ENCODE results near the gene FILIP1L.

FILIP1L gene

DNA sequence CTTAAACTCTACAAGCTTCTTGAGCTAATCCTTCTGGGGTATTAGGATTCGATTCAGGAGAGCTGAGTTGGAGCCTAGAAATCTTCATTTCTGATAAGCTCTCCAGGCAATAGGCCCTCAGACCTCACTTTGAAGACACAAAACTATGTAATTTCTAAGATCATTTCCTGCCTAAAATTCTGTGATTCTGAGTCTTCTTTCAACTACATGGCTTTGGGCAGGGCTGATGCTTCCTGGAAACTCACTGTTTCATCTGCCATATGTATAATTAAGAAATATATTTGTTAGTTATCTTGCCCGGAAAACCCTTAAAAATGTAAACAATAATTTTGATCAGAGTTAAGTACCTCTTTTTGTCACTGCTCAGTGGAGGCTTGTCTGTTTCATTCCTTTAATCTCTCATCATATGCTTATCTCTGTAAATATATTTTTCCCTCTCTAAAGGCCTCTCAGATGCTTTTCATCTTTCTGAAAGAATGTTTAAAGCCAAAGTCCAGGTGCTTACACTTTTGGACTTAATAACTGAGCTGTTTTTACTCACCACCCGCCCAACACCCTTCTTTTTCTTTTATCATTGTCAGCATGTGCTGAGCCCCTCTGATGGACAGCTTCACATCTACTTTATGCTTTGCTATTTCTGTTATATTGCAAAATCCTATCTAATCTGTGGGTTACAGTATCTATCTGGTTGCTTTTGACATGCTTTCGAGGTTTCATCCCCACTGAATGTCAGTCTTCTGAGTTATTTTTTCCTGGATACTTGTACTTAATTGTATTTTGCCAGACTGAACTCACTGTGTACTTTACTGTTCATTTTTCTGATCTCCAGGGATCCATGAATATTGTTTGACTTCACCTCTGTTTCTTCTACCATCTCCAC, 38.2 kb downstream of the FILIP1L start:
- Histone ChIP-seq H3K4me1 (ENCODE audit: control insufficient read depth, insufficient read depth, low read length) (no peaks in the 10 kb centered on the region; the same call in 1 of the 2 replicates), H3K4me3 (ENCODE audit: low read length) (no peak overlapping the region), H3K27ac (ENCODE audit: low read length) (no peak overlapping the region), H3K36me3 (ENCODE audit: control insufficient read depth, insufficient read depth, low read length) (no peaks in the 10 kb centered on the region), H3K27me3 (ENCODE audit: control insufficient read depth, insufficient read depth, low read length) (no peaks in the 10 kb centered on the region), H3K9me3 (ENCODE audit: control insufficient read depth, insufficient read depth, low read length) (no peaks in the 10 kb centered on the region)
- WGBS (ENCODE audit: insufficient coverage, insufficient read length) = no CpG with 5 or more reads among the region's 4 CpGs
- DNase-seq (ENCODE audit: low read depth, low spot score) = no peak

DNA sequence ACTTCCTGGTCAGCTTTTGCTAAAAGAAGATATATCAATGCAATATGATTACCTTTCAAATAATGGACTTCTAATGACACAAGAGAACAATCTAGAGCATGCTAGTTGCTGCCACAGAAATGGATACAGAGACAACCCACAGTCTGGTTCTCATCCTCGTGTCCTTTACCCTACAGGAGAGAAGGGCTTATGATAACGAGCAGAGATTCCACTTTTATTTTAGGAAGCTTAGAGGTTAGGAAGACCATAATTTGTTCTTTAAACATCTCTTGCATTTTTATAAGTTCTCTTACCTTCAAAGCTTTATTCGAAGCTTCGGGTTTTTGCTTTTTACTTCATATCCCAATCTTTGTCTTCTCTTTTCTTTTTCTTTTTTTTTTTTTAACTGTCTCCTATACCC, 39.1 kb downstream of the FILIP1L start:
- no peak for DNase-seq (ENCODE audit: low read depth, low spot score)
- H3K4me1 ChIP-seq (ENCODE audit: control insufficient read depth, insufficient read depth, low read length) = no peaks in the 10 kb centered on the region; the same call in 1 of the 2 replicates
- no peaks in the 10 kb centered on the region for H3K27me3 ChIP-seq (ENCODE audit: control insufficient read depth, insufficient read depth, low read length)
- no peaks in the 10 kb centered on the region for H3K36me3 ChIP-seq (ENCODE audit: control insufficient read depth, insufficient read depth, low read length)
- no peak overlapping the region for H3K4me3 ChIP-seq (ENCODE audit: low read length)
- WGBS (ENCODE audit: insufficient coverage, insufficient read length) = no CpG with 5 or more reads among the region's 4 CpGs
- H3K9me3 ChIP-seq (ENCODE audit: control insufficient read depth, insufficient read depth, low read length) = no peaks in the 10 kb centered on the region
- no peak overlapping the region for H3K27ac ChIP-seq (ENCODE audit: low read length)

- Histone ChIP-seq H3K4me3 (ENCODE audit: low read length) (no peak overlapping the region), H3K27ac (ENCODE audit: low read length) (no peak overlapping the region), H3K4me1 (ENCODE audit: control insufficient read depth, insufficient read depth, low read length) (no peaks in the 10 kb centered on the region; the same call in 1 of the 2 replicates), H3K27me3 (ENCODE audit: control insufficient read depth, insufficient read depth, low read length) (no peaks in the 10 kb centered on the region), H3K36me3 (ENCODE audit: control insufficient read depth, insufficient read depth, low read length) (no peaks in the 10 kb centered on the region), H3K9me3 (ENCODE audit: control insufficient read depth, insufficient read depth, low read length) (no peaks in the 10 kb centered on the region)
- DNase-seq (ENCODE audit: low read depth, low spot score) = no peak
- no CpG with 5 or more reads among the region's 10 CpGs for WGBS (ENCODE audit: insufficient coverage, insufficient read length)
Measured at GRCh38 chr3:100073714-100074307, 40.5 kb downstream of the FILIP1L start.

GRCh38 chr3:100073049-100073713, 41.1 kb downstream of the FILIP1L start:
- H3K4me1 ChIP-seq (ENCODE audit: control insufficient read depth, insufficient read depth, low read length) = no peaks in the 10 kb centered on the region; the same call in 1 of the 2 replicates
- H3K9me3 ChIP-seq (ENCODE audit: control insufficient read depth, insufficient read depth, low read length) = no peaks in the 10 kb centered on the region
- H3K27ac ChIP-seq (ENCODE audit: low read length) = no peak overlapping the region
- no peaks in the 10 kb centered on the region for H3K36me3 ChIP-seq (ENCODE audit: control insufficient read depth, insufficient read depth, low read length)
- no CpG with 5 or more reads among the region's 1 CpG for WGBS (ENCODE audit: insufficient coverage, insufficient read length)
- no peak for DNase-seq (ENCODE audit: low read depth, low spot score)
- H3K27me3 ChIP-seq (ENCODE audit: control insufficient read depth, insufficient read depth, low read length) = no peaks in the 10 kb centered on the region
- no peak overlapping the region for H3K4me3 ChIP-seq (ENCODE audit: low read length)

DNA sequence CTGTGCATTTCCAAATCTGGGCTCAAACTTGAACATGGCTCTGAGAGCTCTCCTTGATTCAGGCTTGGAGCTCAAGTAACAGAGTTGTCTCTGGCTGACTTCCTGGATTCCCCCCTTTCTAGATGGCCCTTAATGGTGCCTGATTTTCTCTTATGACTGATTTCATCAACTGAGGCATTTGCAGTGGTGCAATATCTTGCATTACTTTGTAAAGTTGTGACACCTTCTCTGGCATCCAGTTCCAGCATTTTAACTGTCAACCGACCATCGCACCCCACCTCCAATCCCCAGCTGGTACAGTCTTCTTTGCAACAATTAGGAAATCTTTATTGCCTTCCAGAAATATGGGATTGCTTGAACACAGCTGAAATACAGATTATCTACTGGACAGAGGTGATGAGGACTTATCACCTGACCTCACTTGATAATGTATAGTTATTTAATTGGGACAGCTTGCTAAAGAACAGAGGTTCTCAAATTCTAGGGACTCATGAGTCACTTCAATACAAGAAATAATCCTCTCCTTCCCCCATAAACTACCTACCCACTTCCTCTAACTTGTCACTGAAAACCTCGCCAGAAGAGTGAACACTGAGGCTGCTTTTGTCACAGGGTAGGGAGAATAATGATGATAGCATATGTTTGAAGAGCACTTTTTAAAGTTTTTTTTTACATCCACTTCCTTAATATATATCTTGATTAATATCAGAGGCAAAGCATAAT, 41.8 kb downstream of the FILIP1L start:
- no peaks in the 10 kb centered on the region for H3K36me3 ChIP-seq (ENCODE audit: control insufficient read depth, insufficient read depth, low read length)
- H3K4me3 ChIP-seq (ENCODE audit: low read length) = no peak overlapping the region
- H3K27ac ChIP-seq (ENCODE audit: low read length) = no peak overlapping the region
- no peaks in the 10 kb centered on the region for H3K9me3 ChIP-seq (ENCODE audit: control insufficient read depth, insufficient read depth, low read length)
- H3K4me1 ChIP-seq (ENCODE audit: control insufficient read depth, insufficient read depth, low read length) = no peaks in the 10 kb centered on the region; the same call in 1 of the 2 replicates
- no peak for DNase-seq (ENCODE audit: low read depth, low spot score)
- WGBS (ENCODE audit: insufficient coverage, insufficient read length) = no CpG with 5 or more reads among the region's 3 CpGs
- H3K27me3 ChIP-seq (ENCODE audit: control insufficient read depth, insufficient read depth, low read length) = no peaks in the 10 kb centered on the region

DNA sequence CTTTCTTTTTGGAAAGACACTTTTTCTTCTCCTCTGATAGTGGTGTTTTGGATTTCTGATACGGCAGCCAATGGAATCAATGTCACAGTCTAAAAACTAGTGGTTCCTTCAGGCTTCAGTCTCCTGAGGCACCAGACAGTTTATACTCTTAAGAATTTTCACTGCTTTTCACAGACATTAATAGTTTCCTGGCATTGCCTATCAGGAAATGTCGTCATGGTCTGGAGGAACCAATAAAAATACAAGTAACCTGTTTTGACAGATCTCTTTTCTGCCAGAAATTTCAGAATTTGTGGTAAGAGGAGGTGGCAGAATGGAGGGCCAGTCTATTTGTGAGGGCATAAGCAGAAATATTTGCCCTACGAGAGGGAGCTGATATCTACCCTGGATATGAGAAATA, 44.8 kb downstream of the FILIP1L start:
- Histone ChIP-seq H3K4me3 (ENCODE audit: low read length) (no peak overlapping the region), H3K9me3 (ENCODE audit: control insufficient read depth, insufficient read depth, low read length) (no peaks in the 10 kb centered on the region), H3K27me3 (ENCODE audit: control insufficient read depth, insufficient read depth, low read length) (no peaks in the 10 kb centered on the region), H3K36me3 (ENCODE audit: control insufficient read depth, insufficient read depth, low read length) (no peaks in the 10 kb centered on the region), H3K27ac (ENCODE audit: low read length) (no peak overlapping the region), H3K4me1 (ENCODE audit: control insufficient read depth, insufficient read depth, low read length) (no peaks in the 10 kb centered on the region; the same call in 1 of the 2 replicates)
- no peak for DNase-seq (ENCODE audit: low read depth, low spot score)
- WGBS (ENCODE audit: insufficient coverage, insufficient read length) = no CpG with 5 or more reads among the region's 3 CpGs

DNA sequence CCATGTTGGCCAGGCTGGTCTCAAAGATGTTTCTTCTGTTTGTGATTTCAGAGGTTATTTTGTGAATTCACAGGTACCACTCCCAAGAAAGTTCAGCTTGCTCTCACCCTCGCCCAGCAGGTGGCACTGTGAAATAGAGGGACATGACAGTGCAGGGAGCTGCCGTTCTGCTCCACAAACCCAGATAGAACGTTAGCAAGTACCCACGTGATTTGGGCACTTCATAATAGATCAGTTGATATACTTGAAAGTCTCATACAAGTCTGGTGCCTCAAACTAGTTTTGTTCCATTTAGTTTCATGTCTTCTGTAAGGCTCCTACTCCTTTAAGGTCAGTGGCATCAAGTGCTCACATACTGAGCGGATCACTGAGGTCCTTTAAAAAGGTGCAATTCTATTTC, 45.5 kb downstream of the FILIP1L start:
- Histone ChIP-seq H3K36me3 (ENCODE audit: control insufficient read depth, insufficient read depth, low read length) (no peaks in the 10 kb centered on the region), H3K27ac (ENCODE audit: low read length) (no peak overlapping the region), H3K9me3 (ENCODE audit: control insufficient read depth, insufficient read depth, low read length) (no peaks in the 10 kb centered on the region), H3K4me1 (ENCODE audit: control insufficient read depth, insufficient read depth, low read length) (no peaks in the 10 kb centered on the region; the same call in 1 of the 2 replicates), H3K4me3 (ENCODE audit: low read length) (no peak overlapping the region), H3K27me3 (ENCODE audit: control insufficient read depth, insufficient read depth, low read length) (no peaks in the 10 kb centered on the region)
- WGBS (ENCODE audit: insufficient coverage, insufficient read length) = no CpG with 5 or more reads among the region's 5 CpGs
- peak; percentile 45 for DNase-seq (ENCODE audit: low read depth, low spot score)

- no peaks in the 10 kb centered on the region for H3K9me3 ChIP-seq (ENCODE audit: control insufficient read depth, insufficient read depth, low read length)
- no peaks in the 10 kb centered on the region for H3K27me3 ChIP-seq (ENCODE audit: control insufficient read depth, insufficient read depth, low read length)
- H3K4me3 ChIP-seq (ENCODE audit: low read length) = no peak overlapping the region
- H3K36me3 ChIP-seq (ENCODE audit: control insufficient read depth, insufficient read depth, low read length) = no peaks in the 10 kb centered on the region
- DNase-seq (ENCODE audit: low read depth, low spot score) = no peak
- H3K4me1 ChIP-seq (ENCODE audit: control insufficient read depth, insufficient read depth, low read length) = no peaks in the 10 kb centered on the region; the same call in 1 of the 2 replicates
- no peak overlapping the region for H3K27ac ChIP-seq (ENCODE audit: low read length)
Measured at GRCh38 chr3:100067589-100067988, 46.7 kb downstream of the FILIP1L start.

- Histone ChIP-seq H3K4me1 (ENCODE audit: control insufficient read depth, insufficient read depth, low read length) (no peaks in the 10 kb centered on the region), H3K36me3 (ENCODE audit: control insufficient read depth, insufficient read depth, low read length) (no peaks in the 10 kb centered on the region), H3K9me3 (ENCODE audit: control insufficient read depth, insufficient read depth, low read length) (no peaks in the 10 kb centered on the region), H3K4me3 (ENCODE audit: low read length) (no peak overlapping the region), H3K27me3 (ENCODE audit: control insufficient read depth, insufficient read depth, low read length) (no peaks in the 10 kb centered on the region), H3K27ac (ENCODE audit: low read length) (no peak overlapping the region)
- no CpG with 5 or more reads among the region's 7 CpGs for WGBS (ENCODE audit: insufficient coverage, insufficient read length)
- no peak for DNase-seq (ENCODE audit: low read depth, low spot score)
Measured at GRCh38 chr3:100063929-100064461, 50.3 kb downstream of the FILIP1L start.

DNA sequence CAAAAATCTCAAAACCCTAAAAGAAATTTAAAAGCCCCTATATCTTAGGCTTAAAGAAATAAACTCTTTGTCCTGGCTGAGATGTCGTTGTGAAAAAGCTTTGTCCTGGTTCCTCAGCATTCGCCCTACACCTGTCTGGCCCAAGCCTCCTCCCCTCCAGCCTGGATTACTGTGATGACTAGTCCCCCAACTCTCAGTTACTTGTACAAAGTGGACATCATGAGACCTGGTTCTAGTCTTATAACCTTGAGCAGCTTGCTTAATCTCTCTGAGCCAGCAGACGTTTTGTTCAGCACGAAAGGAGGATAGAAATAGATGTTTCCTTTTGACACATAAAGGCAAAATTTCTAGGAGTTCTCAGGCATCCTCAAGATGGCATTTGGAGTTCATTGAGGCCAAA, 51.6 kb downstream of the FILIP1L start:
- Histone ChIP-seq H3K4me1 (ENCODE audit: control insufficient read depth, insufficient read depth, low read length) (no peaks in the 10 kb centered on the region), H3K27ac (ENCODE audit: low read length) (no peak overlapping the region), H3K27me3 (ENCODE audit: control insufficient read depth, insufficient read depth, low read length) (no peaks in the 10 kb centered on the region), H3K4me3 (ENCODE audit: low read length) (no peak overlapping the region), H3K36me3 (ENCODE audit: control insufficient read depth, insufficient read depth, low read length) (no peaks in the 10 kb centered on the region), H3K9me3 (ENCODE audit: control insufficient read depth, insufficient read depth, low read length) (no peaks in the 10 kb centered on the region)
- DNase-seq (ENCODE audit: low read depth, low spot score) = no peak
- no CpG with 5 or more reads among the region's 4 CpGs for WGBS (ENCODE audit: insufficient coverage, insufficient read length)

Data from iPS DF 6.9 (cell line).